RPMI7951 (cell line): ENCODE data around the gene TFCP2L1. TPM values are rescaled to one million over a fixed set of nuclear protein-coding genes. Genes with fewer than 3 reads are reported as not detected.
"Not testable (repeated sequence)": the region's sequence is repeated elsewhere in the genome, so short reads cannot be mapped to it uniquely, and the experiment has no call there.

Experiments
- DNase-seq: peaks from one replicate; pipeline ENCODE4 v3.0.0-alpha.2; 2012; ENCODE audit warnings: low read depth
- total RNA-seq: library from RNA; depleted of rRNA; stranded (reverse); fragments of >200 nt; shearing (Covaris generic); gene quantifications from 2 replicates; pipeline ENCODE4 v1.2.3, GENCODE V29; 2014

The TFCP2L1 gene
- total RNA-seq, 1 experiment from 2014 or later, result not detected

GRCh38 chr2:121243821-121244460 is 41.1 kb downstream of the TFCP2L1 start:
- DNase-seq, result no peak

DNA sequence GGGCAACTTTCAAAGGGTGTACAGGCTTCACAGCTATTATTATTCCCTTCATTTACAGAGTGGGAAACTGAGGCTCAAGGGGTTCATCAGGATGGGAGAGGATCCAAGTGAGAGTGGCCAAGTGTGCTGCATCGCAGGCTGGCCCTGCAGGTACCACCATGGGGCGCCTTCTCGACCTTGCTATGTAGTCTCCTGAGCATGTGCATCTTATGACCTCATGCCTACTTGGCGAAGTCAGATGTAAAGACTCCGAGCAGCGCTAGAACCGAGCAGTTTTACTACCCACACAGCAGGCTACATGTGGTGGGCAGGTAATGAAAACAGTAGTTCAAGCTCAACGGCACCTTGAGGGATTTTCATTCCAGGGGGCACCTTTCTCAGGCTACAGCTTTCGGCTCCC is 42.0 kb downstream of the TFCP2L1 start:
- DNase-seq, result no peak

GRCh38 chr2:121242175-121242875 is 42.7 kb downstream of the TFCP2L1 start:
- no peak for DNase-seq

DNA sequence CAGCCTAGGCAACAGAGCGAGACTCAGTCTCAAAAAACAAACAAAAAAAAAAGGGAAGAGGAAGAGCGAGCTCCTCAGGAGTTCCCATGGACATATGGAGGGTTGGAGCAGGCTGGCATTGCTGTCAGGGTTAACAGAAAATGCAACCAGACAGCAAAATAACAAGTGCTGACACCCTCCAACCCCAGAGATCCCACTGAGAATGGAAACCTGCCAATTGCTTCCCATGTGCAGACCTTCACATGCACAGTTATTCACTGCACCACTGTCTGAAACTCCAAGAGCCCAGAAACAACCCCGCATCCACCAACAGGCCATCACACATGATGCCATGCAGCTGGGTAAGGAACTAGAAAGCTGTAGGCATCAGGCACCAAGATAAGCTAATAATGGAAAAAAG is 43.5 kb downstream of the TFCP2L1 start:
- no peak for DNase-seq

GRCh38 chr2:121240436-121240835 is 44.6 kb downstream of the TFCP2L1 start:
- no peak for DNase-seq

DNA sequence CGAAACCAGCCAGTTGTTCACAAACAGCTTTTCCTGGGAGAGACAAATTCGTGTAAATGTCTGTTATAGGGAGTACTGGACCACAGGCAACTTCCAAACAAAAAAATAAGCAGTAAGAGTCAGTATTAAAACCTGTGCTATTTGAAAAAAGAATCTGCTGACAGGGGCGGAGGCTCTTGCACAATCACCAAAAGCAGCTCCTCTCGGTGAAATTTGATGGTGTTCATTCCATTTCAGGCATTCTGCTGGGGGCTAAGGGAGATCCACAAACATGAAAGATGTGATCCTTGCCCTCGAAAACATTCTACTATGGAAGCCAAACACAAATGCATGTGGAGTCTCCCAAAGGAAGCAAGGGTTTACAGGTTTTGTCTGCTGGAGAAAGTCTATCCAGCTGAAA is 45.0 kb downstream of the TFCP2L1 start:
- DNase-seq, result no peak

GRCh38 chr2:121239471-121239870 is 45.5 kb downstream of the TFCP2L1 start:
- DNase-seq, result no peak

DNA sequence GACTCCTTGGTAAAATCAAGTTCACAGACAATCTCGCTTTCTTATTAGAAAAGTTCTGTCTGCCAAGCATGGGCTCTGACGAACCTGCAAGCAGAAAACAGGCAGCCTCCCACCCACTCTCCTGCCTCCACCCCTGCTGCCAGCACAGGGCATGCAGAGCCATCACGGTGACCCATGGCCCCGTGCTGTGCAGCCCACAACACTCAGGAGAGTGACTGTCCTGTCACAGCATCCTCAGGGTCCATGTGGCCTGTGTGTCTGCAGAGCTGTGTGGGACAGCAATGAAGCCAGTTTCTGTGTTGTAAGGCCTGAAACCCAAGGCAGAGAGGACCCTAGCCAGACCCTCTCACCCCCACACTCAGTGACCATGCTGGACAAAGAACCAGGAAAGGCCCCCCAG is 46.2 kb downstream of the TFCP2L1 start:
- DNase-seq, result no peak

DNA sequence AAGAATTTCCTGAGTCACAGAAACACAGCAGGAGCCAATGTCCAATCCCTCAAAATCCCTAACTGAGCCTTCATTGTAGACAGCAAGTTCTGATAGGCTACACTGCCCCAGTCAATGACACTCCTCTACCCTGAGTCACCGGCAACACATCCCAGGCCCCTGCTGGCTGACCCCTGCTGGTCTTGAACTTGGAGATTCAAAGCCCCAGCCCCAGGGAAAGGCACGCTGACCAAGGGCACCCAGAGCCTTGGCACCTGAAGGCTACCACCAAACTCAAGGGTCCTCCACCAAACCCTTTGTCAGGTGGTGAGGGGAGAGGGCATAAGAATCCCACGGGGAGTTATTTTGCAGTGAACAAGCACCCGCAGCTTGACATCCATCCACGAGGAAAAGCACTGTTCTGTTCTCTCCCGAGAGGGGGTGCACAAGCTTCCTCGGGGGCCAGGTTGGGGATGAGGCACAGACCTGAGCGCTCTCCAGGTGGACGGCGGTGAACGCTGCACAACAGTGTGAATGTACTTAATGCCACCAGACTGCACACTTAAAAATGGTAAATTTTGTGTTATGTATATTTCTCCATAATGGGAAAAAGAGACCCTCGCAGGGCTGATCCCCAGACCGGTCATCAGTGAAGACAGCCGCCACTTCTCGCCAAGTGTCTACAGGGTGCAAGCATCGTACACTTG is 46.9 kb downstream of the TFCP2L1 start:
- no peak for DNase-seq

- DNase-seq, result no peak
Observed at GRCh38 chr2:121237336-121237979, 47.5 kb downstream of the TFCP2L1 start.

GRCh38 chr2:121236650-121237180 is 48.3 kb downstream of the TFCP2L1 start:
- DNase-seq, result no peak

DNA sequence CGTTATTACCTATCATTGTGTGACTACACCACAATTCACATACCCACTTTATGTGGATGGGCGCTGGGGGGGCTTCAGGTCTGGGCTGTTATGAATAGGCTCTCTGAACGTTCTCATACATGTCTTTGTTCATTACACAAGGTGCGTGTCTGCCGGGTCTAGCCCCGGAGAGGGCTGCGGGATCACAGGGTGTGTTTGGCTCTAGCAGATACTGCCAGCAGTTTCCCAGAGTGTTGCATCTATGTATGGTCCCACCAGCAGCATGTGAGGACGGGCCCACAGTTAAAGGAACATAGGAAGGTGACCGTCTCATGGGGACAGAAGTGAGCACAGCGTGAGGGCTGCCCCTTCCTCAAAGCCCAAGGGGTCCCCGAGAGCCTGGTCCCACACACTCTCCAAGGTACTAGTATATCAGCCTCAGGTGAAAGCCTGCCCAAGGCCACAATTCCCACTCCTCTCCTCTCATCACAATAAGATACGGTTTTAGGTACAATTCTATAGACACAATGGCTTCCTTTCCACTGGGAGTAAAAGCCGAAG is 48.8 kb downstream of the TFCP2L1 start:
- no peak for DNase-seq

- DNase-seq, result no peak
Observed at GRCh38 chr2:121235542-121235941, 49.5 kb downstream of the TFCP2L1 start.

- DNase-seq, result no peak
Observed at GRCh38 chr2:121234791-121235190, 50.2 kb downstream of the TFCP2L1 start.

- no peak for DNase-seq
Observed at GRCh38 chr2:121234144-121234543, 50.9 kb downstream of the TFCP2L1 start.

DNA sequence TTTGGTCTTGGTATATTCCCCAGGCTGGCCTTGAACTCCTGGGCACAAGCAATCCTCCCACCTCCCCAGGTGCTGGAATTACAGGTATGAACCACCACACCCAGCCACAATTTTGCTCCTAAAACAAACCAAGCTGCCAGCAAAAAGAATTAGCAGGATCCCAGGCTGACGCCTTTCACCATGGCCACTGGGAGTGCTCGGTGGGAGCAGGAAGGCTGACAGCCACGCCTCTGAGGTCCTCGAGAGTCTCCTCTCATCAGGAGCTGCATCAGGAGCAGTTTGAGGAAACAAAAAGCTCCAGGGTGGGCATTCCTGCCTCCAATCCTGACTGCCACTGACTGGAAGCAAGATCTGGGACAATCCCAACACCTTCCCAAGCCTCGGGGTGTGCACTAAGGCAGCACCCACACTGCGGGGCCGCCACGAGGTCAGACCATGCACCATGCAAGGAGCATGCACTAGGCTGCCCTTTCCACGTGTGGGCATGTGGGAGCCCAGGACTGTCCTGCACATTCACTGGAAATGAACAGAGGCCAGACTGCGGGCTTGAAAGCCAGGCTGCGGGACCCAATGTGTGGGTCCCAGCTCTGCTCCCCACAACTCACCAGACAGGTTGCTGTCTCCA is 51.4 kb downstream of the TFCP2L1 start:
- DNase-seq, result no peak

GRCh38 chr2:121232626-121233265 is 52.3 kb downstream of the TFCP2L1 start:
- DNase-seq, result no peak

DNA sequence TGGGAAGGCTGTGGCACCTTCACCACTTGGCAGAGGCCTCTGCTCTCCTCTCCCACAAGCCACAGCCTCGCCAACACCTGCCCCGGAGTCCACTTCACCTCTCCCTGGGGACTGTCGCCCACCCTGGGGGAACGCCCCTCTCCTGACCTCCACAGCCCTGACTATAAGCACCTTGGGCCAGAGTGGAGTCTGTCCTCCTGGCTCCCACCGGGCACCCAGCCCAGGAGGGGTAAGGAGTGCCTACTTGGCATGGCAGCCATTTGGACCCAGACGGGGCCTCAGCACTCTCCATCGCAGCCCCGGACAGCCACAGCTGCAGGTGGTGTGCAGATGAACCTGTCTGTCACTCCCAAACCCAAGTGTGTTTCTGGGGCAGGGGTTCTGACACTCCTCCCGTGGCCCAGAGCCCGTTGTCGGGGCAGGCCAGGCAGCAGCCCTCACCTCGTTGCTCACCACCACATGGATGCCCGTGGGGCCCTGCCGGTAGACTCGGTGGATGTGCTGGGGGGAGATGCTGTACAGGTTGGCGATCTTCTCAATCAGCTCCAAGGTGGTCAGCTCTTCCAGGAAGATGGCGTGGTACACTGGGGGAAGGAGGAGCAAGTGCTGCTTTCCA is 53.5 kb downstream of the TFCP2L1 start:
- DNase-seq, result no peak

GRCh38 chr2:121228521-121228920 is 56.5 kb downstream of the TFCP2L1 start:
- DNase-seq, result no peak

DNA sequence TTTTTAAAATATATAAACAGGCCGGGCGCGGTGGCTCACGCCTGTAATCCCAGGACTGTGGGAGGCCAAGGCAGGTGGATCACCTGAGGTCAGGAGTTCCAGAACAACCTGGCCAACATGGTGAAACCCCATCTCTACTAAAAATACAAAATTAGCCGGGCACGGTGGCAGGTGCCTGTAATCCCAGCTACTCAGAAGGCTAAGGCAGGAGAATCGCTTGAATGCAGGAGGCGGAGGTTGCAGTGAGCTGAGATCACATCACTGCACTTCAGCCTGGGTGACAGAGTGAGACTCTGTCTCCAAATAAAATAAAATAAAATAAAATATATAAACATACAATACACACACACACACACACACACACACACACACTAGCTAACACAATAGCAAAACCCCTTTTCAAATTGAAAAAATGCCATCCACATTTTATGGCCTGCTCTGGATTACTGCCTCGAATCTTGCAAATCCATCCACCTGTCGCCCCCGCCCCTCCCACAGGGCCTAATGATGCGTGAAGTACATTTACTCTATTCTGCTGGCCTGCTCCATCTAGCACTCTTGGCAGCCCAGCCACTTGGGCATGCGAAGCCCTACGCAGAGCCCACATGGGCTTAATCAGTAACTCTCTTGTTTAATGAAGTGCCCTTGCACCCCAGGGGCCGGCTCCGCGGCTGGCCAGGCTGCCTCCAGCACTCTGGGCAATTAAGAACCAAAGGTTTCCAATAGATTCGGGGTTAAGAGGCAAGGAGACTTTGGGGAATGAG is 57.4 kb downstream of the TFCP2L1 start:
- DNase-seq, result not testable (repeated sequence)
